ENCODE data around the gene PIEZO1.
A peak's percentile ranks its signal among the peaks of the same experiment; 100 is the strongest.
"Not testable (repeated sequence)": the region's sequence is repeated elsewhere in the genome, so short reads cannot be mapped to it uniquely, and the experiment has no call there.

PIEZO1 gene

GRCh38 chr16:88685156-88686061 lies 99.6 kb downstream of the PIEZO1 start:
- DNase-seq = no peak

DNA sequence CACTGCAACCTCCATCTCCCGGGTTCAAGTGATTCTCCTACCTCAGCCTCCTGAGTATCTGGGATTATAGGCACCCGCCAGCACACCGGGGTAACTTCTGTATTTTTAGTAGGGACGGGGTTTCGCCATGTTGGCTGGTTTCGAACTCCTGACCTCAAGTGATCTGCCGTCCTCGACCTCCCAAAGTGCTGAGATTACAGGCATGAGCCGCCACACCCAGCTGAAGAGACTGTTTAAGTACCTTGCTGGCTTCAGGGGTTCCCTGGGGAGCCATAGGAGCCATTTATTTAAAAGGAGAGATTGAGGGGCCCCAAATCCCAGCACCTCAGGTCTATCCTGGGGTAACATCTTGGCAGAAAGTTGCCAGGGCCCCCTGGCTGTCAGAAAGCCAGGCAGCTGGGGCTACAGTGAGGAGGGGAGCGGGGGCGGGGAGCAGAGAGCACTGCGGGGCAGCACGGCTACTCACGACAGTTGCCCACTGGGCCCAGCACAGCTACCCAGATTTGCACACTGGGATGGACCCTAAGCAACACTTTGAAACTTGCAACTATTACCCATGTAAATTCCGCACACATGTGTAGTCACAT lies 100.4 kb downstream of the PIEZO1 start:
- DNase-seq = no peak

GRCh38 chr16:88681709-88682451 lies 103.1 kb downstream of the PIEZO1 start:
- no peak for DNase-seq

GRCh38 chr16:88681084-88681680 lies 103.8 kb downstream of the PIEZO1 start:
- DNase-seq = no peak

DNA sequence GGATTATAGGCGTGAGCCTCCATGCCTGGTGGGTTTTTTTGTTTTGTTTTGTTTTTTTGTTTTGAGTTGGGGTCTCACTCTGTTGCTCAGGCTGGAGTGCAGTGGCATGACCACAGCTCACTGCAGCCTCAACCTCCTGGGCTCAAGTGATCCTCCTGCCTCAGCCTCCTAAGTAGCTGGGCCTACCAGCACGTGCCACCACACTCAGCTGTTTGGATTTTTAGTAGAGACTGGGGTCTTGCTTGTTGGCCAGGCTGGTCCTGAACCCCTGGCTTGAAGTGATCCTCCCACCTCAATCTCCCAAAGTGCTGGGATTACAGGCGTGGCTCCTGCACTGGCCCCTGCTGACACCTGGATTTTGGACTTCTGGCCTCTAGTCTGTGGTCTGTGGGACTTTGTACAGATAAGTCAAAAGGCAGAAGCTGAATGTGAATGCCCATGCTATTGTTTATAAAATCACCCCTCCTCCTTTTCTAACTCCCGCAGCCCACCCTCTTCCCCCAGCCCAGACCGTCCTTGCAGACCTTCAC lies 104.4 kb downstream of the PIEZO1 start:
- no peak for DNase-seq

DNA sequence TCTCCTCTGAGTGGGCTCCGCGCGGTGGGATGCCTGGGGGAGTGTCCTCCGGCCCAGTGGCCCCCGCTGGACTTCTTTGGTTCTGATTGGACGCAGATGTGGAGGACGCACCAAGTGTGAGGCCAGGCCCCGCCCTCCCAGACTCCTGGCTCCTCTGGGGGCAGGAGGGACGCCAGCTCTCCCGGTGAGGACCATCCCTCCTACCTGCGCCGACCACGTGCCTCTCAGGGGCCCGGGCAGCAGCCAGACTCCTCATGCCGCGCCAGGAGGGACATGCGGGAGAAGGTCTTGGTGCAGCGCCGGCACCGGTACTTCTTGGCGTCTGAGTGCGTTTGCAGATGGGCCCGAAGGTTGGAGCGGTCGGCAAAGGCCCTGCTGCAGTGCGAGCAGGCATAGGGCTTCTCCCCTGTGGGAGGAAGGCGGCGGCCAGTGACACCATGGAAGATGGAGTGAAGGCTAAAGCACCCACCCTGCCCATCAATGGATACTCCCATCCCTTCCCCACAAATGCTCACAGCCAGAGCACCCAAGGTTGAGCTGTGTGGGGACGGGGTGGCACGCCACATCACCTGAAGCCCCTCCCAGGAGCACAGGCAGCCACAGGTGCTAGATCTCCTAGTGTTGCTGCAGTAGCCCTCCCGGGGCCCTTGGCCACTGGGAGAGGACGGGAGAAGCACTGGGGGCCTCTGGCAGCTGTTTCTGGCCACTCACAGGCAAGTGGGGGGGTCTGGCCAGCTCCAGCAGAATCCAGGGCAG lies 106.6 kb downstream of the PIEZO1 start:
- DNase-seq = no peak

DNA sequence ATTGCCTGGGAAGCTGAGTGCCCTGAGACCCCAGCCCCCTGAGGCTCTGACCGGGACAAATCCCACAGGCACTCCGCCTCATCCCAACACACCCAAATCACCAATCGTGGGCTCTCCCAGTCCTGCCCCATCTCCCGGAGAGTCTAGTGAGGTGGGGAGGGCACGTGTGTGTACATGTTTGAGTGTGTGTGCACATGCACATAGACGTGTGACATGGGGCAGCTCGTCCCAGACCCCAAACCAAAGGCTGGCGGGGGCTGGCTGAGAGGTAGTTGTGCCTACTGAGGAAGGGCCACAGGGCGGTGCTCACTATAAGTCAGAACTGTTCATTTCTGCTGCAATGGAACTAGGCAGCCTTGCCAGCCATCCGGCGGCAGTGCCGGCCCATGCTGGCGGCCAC lies 107.3 kb downstream of the PIEZO1 start:
- DNase-seq = no peak

GRCh38 chr16:88676502-88677242 lies 108.3 kb downstream of the PIEZO1 start:
- DNase-seq = no peak

DNA sequence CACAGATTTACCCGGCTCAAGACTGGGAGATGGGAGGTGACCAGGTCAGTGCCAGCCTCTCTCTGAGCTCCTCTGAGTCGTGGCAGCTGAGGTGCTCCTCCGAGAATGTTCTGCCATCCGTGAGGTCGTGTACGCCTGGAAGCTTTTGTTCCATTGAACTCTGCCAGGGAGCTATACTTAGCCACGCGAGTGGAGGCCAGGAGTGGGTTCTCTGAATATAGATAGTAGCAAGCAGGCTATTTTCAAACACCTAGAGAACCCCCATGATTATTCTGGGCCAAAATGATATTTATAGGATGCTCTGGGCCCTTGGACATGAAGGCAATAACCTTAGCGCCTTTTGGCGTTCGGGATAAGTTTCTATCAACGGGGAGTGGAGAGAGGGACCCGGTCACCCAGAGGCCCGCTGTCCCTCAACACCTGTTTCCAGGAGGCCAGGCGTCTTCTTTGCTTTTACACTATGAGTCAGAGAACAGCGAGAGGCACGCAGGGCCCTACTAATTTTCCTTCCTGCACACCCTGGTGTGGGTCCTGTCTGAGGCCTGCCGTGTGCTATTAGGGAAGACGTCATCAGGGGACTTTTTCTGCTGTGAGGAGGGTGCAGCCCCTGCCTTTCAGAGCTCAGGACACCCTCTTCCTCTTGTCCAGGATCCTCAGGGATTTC lies 111.2 kb downstream of the PIEZO1 start:
- no peak for DNase-seq

DNA sequence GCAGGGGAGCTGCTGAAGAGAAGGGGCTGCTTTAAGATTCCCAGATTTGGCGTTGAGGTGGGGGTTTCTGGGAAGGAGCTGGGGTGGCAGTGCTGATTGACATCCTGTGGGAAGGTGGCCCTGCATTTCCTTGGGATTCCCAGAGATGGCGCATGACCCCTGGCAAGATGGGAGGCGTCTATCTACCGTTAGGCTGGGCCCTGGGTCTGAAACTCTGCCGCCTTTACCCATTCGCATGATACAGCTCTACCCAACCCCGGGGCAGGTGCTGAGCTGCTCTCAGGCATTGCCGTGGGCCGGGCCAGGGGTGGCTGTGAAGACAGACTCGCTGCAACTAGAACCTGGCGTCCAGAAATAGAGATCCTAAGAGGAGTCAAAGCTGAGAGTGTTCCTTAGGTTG lies 112.2 kb downstream of the PIEZO1 start:
- peak; percentile 32 for DNase-seq

DNA sequence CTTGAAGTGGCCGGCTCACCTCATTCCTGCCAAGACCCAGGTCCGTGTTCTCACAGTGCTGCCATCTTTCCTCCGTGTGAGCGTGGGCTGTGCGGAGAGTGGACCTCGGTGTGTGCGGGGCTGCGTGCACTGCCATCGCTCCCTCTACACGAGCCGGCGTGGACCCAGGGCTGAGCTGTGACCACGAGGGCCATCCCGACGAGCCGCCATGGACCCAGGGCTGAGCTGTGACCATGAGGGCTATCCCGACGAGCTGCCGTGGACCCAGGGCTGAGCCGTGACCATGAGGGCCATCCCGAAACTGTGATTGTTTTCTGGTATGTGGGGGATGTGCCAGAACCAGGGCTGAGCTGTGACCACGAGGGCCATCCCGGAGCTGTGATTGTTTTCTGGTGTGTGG lies 113.2 kb downstream of the PIEZO1 start:
- no peak for DNase-seq

DNA sequence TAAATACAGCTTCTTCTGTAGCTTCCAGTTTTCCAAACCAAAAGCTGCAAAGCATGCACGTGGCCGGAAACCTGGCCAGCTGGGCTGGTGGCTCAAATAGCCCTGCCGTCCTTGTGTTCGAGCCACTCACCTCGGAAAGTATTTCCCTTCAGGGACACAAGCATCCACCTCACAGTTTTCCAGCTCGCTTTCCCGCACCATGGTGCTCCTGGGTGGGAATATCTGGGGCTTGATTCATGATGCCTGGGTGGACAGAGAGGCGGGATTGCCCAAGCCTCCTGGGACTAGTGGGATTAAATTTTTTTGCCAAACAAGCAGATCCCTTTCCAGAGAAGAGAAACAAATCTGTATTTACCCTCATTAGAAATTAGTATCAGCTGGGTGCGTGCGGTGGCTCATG lies 115.0 kb downstream of the PIEZO1 start:
- DNase-seq = no peak

DNA sequence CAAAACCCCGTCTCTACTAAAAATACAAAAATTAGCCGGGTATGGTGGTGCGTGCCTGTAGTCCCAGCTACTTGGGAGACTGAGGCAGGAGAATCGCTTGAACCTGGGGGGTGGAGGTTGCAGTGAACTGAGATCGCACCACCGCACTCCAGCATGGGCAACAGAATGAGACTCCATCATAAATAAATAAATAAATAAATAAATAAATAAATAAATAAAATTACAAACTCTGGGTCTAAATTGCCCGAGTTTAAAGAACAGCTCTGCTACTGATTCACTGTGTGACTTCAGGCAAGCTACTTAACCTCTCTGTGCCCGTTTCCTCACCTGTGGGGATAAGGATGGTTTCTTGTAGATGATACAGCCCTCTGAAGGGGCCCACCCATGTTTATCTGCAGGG lies 115.5 kb downstream of the PIEZO1 start:
- not testable (repeated sequence) for DNase-seq

GRCh38 chr16:88667461-88667860 lies 117.6 kb downstream of the PIEZO1 start:
- no peak for DNase-seq

GRCh38 chr16:88665570-88665969 lies 119.5 kb downstream of the PIEZO1 start:
- no peak for DNase-seq
